HG03097 (cell line): ENCODE measurements around the gene ANO5.

Experiments
- ATAC-seq: cut with Tn5 transposase; IDR thresholded peaks from one replicate; pipeline ENCODE4 v1.9.1; 2021; ENCODE audit not compliant: unreplicated experiment, low FRiP score

ANO5 gene

GRCh38 chr11:22331771-22332170 lies 138.9 kb downstream of the ANO5 start:
- ATAC-seq: no peak
